Lower leg skin (tissue), 4 donors: ENCODE measurements around the gene ASF1B. TPM values are rescaled to one million over a fixed set of nuclear protein-coding genes. Genes with fewer than 3 reads are reported as not detected.
A peak's percentile ranks its signal among the peaks of the same experiment; 100 is the strongest.

Experiments
- DNase-seq, 2 donors: peaks; one replicate each; pipeline ENCODE4 v3.0.0-alpha.2; 2019; ENCODE audit warnings: low spot score in 2 of 2
- H3K4me3 ChIP-seq: fragments of 200-600 bp; sonication (generic); 2 replicates; pipeline ENCODE4 v1.5.1; 2017; ENCODE audit warnings: mild to moderate bottlenecking, low read depth; ENCODE audit not compliant: poor library complexity, severe bottlenecking
- POLR2A ChIP-seq, 2 donors: fragments of 450-650 bp; IDR thresholded peaks; one replicate each; pipeline ENCODE4 v1.6.1; 2016 to 2017; ENCODE audit warnings: antibody characterized with exemption in 2 of 2, mild to moderate bottlenecking in 1 of 2, moderate library complexity in 1 of 2
- WGBS, 2 donors: methylation state at CpG; one replicate each; pipeline ENCODE4 v1.1.5; 2018; 5-methylcytosine and 5-hydroxymethylcytosine counted together
- intact Hi-C: fragments of 100-400 bp; cut with DNase I; formaldehyde crosslinking; loops from one replicate; pipeline ENCODE4 v1.15.0; 2023; ENCODE audit warnings: low total_unique reads
- total RNA-seq, 4 donors: library from RNA; depleted of rRNA; stranded (reverse); fragments of >200 nt; gene quantifications; one replicate each; pipeline ENCODE4 v1.1.0, GENCODE V29; 2016
- TF ChIP-seq, protein P1 (sequence below), 3 donors: fragments of 450-650 bp; IDR thresholded peaks; one replicate each; pipeline ENCODE4 v1.5.1; 2016; ENCODE audit warnings: antibody characterized with exemption in 3 of 3, mild to moderate bottlenecking in 3 of 3, moderate library complexity in 2 of 3

The ASF1B gene
- total RNA-seq, 4 donors from 2014 or later = 1.6 to 3.2 (median 2.3) TPM; not detected in 1

DNA sequence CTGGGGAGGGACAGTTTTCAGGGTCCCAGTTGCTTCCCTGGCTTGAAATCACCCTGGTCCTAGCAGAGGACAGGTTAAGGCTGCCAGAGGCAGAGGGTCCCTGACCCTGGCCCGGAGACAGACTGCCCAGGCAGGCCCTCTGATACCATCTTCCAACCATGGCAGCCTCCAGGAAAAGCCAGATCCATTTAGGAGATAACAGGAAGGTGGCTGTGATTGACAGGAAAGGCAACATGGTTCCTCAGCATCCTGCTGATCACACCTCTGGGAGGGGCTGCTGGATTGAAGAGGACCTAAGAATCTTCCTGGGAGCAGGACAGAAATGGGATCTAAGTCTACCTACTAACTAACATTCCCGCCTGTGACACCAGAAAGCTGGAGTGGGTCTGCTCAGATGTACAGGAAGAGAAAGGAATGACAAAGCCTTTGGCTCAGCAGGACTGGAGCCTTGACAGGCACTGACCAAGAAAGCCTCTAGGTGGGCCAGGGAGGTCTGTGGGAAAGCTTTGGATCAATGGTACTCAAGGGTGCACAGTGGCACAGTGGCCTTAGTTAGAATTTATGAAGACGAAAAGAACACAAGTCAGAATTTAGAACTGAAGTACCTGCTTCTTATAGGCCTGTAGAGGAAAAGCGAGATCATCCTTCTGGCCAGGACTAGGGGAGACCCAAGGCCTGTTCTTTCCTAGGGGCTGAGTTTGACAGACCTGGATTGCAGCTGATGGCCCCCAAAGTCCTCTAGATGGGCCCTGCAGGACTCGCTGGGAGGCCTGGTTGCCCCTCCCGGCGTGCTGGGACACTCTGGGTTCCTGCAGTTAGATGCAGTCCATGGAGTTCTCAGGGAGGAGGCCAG lies 16.5 kb downstream of the ASF1B start:
- no peak for DNase-seq
- intact Hi-C loops = no loop called here
- 82 to 90% methylated on average over 6 to 7 of the region's 7 CpGs for WGBS, 2 donors
- no peak overlapping the region for H3K4me3 ChIP-seq
- TF ChIP-seq POLR2A (IDR thresholded peaks at IDR 0.05) = no peak
- TF ChIP-seq, protein P1, sequence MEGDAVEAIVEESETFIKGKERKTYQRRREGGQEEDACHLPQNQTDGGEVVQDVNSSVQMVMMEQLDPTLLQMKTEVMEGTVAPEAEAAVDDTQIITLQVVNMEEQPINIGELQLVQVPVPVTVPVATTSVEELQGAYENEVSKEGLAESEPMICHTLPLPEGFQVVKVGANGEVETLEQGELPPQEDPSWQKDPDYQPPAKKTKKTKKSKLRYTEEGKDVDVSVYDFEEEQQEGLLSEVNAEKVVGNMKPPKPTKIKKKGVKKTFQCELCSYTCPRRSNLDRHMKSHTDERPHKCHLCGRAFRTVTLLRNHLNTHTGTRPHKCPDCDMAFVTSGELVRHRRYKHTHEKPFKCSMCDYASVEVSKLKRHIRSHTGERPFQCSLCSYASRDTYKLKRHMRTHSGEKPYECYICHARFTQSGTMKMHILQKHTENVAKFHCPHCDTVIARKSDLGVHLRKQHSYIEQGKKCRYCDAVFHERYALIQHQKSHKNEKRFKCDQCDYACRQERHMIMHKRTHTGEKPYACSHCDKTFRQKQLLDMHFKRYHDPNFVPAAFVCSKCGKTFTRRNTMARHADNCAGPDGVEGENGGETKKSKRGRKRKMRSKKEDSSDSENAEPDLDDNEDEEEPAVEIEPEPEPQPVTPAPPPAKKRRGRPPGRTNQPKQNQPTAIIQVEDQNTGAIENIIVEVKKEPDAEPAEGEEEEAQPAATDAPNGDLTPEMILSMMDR (IDR thresholded peaks at IDR 0.05) = no peak

DNA sequence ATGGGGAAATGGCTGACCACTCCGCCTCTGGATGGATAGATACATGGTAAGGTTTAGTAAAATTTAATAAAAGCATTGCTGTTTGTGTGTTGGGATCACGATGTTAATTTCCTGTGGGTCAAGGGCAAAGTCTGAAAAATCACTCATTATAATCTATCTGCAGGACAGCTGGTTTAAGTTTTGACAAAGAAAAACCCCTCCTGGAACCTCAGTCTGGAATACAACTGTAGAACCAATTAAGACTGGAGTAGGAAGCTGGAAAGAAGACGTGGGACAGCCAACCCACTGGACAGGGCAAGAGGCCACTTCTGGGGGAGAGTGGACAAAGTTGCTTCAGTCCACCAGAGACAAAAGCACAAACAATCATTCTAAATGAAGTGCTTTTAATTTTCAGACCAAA lies 17.2 kb downstream of the ASF1B start:
- 48 to 52% methylated on average over 3 of the region's 3 CpGs for WGBS, 2 donors
- H3K4me3 ChIP-seq = no peak overlapping the region
- DNase-seq = no peak
- intact Hi-C loops = no loop called here
- TF ChIP-seq POLR2A (IDR thresholded peaks at IDR 0.05) = no peak

DNA sequence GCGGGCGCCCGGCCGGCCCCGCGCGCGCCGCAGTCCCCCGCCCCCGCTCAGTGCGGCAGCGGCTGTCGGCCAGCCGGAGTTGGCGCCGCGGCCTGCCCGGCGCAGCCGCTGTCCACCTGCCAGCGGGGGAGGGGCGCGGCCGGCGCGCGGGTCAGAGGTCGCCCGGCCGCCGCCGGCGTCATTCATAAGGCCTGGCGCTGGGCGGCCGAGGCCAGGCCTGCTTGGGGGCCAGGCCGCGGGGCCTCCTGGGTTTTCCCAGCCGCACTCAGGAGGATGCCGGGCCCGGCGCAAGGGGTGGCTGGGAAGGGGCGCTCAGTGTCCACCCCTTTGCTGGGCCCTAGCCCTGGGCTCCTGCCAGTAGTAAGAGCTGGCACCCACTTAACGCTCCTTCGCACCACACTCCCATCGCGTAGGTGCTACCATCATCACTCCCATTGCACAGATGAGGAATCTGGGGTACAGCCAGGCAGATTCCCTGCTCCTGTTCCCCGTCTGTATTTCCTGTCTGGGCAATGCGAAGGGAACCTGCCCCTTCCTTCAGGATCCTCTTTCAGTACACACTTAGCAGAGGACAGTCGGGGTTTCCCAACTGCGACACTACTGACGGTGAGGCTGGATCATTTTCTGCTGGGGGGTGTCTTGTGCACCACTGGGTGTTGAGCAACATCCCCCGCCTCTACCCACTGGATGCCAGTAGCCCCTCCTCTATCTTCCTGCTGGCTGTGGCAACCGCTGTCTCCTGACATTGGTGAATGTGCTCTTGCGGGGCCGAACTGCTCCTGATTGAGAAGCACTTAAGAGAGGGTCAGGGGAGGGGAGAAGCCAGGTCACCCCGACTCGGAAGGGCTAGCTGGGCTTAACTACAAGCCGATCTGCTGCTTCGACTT lies 18.0 kb downstream of the ASF1B start:
- peak overlapping the region; percentile 36 for H3K4me3 ChIP-seq
- WGBS, 2 donors = 1 to 4% methylated on average over 17 to 22 of the region's 61 CpGs
- DNase-seq = peak; percentile 89 to 98
- intact Hi-C loops = no loop called here
- TF ChIP-seq, protein P1 (IDR thresholded peaks at IDR 0.05) = no peak
- peak in 1 of 2 donors; percentile 4 for TF ChIP-seq POLR2A (IDR thresholded peaks at IDR 0.05)

DNA sequence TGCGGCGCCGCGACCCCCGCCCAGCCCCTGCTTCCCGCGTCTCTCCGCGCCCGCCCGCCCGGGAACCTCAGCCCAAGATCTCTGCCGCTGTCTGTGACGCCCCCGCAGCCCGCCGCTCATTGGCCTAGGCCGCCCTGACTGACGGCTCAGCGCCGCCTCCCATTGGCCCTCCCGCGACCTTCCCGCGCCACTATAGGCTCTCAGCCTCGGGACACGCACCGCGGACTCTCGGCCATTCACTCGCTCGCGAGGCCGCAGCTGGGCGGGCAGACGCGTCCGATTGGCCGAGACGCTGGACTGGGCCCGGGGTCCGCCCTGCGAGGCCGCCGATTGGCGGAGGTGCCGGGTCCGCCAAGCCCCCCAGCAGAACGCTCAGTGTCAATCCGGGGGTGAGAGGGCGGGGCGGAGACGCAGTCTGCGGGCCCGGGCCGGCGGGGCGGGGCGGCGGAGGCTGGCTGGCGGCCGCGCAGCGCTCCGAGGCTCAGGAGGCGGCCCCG lies 18.7 kb downstream of the ASF1B start, which contains the start of gene PRKACA:
PRKACA (minus strand) TSS at position 95 of the 497 bp plus-strand sequence. CDS start 215 bp downstream, outside the sequence.
- 0 to 1% methylated on average over 17 to 19 of the region's 67 CpGs for WGBS, 2 donors
- TF ChIP-seq, protein P1 (IDR thresholded peaks at IDR 0.05) = peak in 1 of 3 donors; percentile 40
- TF ChIP-seq POLR2A (IDR thresholded peaks at IDR 0.05) = no peak
- intact Hi-C loops = no loop called here
- DNase-seq = peak; percentile 97 to 100
- H3K4me3 ChIP-seq = peak within 1 kb of the TSS; percentile 95

DNA sequence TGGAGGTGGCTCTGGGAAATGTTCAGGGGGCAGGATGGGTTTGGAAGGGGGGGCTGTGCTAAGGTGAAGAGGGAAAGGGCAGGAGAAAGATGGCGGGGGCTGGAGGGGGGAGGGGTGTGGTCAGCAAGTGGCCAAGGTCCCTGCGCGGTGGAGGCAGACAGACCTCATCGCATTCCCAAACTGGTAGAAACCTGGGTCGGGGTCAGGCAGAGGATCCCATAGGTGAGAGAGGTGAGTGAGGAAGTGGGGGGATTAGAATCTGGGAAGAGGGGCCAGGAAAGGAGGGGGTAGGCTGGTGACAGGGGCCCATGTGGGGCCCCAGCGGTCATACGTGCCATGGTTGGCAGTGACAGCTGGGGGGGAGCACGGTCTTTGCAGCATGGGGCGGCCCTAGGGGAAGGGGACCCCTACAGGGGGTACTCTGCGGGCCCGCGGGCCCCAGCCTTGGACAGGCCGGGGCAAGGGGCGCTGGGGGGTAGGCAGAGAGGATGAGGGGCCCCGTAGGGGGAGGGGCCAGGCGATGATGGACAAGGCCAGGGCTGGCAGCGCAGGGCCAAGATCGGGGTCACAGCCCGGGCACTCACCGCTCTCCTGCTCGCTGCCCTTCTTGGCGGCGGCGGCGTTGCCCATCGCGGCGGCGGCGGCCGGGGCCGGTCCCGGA lies 19.3 kb downstream of the ASF1B start:
- 0 to 1% methylated on average over 16 to 22 of the region's 33 CpGs for WGBS, 2 donors
- DNase-seq = peak in 1 of 2 donors; percentile 88
- TF ChIP-seq, protein P1 (IDR thresholded peaks at IDR 0.05) = no peak
- H3K4me3 ChIP-seq = peak overlapping the region; percentile 95
- intact Hi-C loops = no loop called here
